RCC 7860 (cell line): ENCODE measurements around the gene BAZ2B.
"Not testable (repeated sequence)": the region's sequence is repeated elsewhere in the genome, so short reads cannot be mapped to it uniquely, and the experiment has no call there.

Source experiments
- DNase-seq: peaks from one replicate; pipeline ENCODE4 v3.0.0-alpha.2; 2015; ENCODE audit warnings: low spot score
- FAIRE-seq: peaks from 2 replicates; lab custom pipeline; 2012; peaks lifted over from hg19 to GRCh38; lab: Jason Lieb, UNC

Gene BAZ2B, protein sequence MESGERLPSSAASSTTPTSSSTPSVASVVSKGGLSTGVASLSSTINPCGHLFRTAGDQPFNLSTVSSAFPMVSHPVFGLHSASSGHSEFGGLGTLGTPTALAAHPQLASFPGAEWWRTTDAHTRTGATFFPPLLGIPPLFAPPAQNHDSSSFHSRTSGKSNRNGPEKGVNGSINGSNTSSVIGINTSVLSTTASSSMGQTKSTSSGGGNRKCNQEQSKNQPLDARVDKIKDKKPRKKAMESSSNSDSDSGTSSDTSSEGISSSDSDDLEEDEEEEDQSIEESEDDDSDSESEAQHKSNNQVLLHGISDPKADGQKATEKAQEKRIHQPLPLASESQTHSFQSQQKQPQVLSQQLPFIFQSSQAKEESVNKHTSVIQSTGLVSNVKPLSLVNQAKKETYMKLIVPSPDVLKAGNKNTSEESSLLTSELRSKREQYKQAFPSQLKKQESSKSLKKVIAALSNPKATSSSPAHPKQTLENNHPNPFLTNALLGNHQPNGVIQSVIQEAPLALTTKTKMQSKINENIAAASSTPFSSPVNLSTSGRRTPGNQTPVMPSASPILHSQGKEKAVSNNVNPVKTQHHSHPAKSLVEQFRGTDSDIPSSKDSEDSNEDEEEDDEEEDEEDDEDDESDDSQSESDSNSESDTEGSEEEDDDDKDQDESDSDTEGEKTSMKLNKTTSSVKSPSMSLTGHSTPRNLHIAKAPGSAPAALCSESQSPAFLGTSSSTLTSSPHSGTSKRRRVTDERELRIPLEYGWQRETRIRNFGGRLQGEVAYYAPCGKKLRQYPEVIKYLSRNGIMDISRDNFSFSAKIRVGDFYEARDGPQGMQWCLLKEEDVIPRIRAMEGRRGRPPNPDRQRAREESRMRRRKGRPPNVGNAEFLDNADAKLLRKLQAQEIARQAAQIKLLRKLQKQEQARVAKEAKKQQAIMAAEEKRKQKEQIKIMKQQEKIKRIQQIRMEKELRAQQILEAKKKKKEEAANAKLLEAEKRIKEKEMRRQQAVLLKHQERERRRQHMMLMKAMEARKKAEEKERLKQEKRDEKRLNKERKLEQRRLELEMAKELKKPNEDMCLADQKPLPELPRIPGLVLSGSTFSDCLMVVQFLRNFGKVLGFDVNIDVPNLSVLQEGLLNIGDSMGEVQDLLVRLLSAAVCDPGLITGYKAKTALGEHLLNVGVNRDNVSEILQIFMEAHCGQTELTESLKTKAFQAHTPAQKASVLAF (N-terminal part only)

DNA sequence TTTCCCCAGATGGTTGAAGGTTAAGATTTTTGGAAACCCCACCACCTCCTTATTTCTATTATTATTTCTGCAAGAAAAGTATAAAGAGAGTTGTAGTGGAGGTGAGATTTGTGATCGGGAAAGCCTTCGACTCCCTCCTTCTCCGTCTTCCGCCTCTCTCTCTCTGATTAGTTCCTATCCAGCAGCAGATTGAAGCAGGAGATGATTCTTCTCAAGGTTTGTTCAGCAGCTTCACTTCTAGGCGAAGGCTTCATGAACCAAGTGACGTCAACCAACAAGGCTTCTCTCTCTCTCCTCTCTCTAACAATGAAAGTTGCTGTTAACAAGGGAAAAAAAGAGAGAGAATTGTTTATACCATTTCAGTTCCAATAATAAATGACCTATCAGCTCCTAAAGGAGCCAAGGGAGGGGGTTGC lies at the start of gene BAZ2B:
TSS of gene BAZ2B (minus strand) at position 263 of the 416 bp plus-strand sequence. CDS start 137,829 bp downstream, outside the sequence.
- peak; percentile 81 for FAIRE-seq
- DNase-seq = peak; percentile 67

DNA sequence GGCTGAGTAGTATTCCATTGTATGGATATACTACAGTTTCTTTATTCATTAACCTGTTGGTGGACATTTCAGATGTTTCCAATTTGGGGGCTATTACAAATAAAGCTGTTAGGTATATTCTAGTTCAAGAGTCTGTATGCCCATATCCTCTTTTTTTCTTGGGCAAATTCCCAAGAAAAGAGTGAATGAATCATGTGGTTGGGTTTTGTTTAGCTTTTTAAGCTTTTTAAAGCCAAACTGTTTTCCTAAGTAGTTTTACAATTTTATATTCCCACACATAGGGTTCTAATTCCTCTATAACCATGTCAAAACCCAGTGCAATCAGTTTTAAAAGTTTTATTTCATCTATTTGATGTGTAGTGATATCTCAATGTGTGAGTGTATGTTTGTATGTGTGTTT lies 44.9 kb upstream of the BAZ2B start:
- DNase-seq = no peak
- FAIRE-seq = no peak

DNA sequence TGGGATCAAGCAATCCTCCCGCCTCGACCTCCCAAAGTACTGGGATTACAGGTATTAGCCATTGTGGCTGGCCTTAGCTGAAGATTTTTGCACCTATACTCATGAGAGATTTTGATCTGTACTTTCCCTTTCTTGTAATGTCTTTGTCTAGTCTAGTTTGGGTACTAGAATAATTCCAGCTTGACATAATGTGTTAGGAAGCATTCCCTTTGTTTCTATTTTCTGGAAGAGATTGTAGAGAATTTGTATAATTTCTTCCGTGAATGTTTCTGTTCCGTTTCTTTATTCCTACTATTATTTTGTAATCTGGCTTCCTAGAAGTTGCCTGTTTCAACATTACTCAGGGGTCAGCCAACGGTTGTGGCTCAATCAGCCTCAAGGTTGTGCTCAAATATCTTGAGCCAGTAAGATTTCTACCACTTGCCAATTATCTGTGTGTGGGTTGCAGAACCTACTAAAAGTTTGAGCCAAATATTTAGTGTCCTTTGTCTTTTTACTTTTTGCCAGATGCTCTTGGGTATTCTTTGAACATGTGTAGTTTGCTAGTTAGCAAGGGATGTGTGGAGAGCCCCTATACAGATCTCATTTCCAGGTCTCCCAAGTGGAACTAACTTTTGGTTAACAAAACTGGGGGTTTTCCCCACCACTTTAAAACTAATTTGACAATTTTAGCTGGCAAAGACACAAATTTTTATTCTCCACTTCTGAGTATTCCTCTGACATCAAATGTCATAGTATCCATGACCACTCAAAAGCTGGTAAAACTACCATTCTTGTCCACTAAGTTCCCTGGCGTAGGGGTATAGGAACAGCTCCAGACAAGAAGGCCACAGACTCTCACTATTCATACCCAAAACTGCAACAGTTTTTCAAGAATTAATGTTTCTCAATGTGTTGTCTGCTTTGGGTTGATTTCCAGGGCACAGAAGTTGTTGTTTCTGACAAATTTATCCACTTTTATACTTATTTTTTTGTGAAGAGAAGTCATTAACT lies 42.8 kb upstream of the BAZ2B start:
- no peak for FAIRE-seq

DNA sequence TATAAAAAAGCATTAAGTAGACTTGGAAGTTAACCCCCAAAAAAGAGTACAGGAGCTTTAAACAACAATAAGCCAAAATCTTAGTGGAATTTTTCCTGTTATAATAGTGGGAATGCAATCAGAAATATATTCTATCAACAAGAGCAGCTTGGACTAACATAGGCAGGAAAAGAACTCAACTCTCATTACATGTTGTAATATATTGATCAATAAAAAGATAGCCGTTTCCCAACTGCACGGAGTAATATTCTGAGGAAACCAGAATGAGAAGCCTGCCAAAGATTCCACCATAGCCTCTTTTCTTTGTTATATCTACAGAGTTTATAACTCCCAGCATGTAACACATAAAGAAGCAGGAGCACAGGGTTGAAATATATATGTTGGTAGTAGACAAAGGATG lies 37.6 kb upstream of the BAZ2B start:
- no peak for FAIRE-seq

More for the DNA sequence above, 42.8 kb upstream of the BAZ2B start:
- no peak for DNase-seq

DNA sequence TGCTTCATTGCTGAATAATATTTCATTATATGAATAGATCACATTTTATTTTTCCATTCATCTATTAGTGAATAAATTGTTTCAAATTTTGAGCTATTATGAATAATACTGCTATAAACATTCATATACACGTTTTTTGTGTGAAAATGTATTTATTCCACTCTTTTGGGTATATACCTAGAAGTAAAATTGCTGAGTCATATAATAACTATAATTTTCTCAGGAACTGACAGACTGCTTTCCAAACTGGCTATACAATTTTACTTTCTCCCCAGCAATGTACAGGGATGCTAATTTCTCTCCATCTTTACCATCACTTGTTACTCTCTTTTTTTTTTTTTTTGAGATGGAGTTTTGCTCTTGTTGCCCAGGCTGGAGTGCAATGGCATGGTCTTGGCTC lies 35.5 kb upstream of the BAZ2B start:
- no peak for FAIRE-seq
- no peak for DNase-seq

More for the DNA sequence above, 37.6 kb upstream of the BAZ2B start:
- no peak for DNase-seq

DNA sequence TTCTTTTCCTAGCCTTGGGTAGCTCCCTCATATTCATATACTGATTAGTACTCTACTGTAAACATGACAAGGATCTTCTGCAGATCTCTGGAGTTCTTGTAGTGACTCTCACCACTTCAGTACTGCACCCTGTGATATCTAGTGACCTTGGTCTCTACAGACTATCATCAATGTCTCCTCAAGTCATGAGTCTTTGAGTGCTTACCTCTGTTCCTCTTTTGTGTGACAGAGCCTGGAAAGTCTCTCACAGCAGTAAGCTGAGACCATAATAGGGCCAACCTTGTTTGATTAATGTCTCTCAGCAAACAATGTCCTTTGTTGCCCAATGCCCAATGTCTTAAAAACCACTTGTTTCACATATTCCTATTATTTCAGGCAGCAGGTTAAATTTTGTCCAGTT lies 34.2 kb upstream of the BAZ2B start:
- no peak for FAIRE-seq

DNA sequence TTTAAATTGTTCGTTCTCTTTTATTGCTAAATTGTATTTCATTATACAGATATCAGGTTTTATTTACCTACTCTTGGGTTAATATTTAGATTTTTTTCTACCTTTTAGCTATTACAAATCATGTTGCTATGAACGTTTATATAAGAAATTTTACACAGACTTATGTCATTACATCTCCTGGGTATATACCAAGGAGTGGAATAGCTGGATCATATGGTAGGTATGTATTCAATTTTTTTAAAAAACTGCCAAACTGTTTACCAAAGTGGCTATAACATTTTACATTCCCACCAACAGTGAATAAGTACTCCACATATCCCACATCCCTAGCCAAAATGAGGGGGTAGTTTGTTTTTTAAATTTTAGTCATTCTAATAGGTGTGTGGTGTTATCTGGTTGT lies 32.3 kb upstream of the BAZ2B start:
- no peak for FAIRE-seq
- DNase-seq = no peak

More for the DNA sequence above, 34.2 kb upstream of the BAZ2B start:
- DNase-seq = no peak

DNA sequence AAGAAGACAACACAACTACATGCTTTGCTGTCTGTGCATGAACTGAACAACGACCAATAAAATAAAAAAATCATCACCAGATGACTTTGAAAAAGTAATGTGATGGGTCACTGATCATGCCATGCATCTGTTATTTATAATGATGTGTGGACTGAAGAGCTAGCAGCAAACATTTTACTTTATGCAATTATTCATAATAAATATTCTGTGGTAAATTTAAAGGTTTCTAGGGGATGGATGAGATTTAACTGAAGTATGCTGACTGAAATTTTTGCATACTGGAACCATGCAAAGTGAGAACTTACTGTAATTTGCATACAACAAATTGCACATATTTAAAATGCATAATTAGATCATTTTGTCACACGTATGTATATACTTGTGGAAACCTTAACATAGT lies 31.3 kb upstream of the BAZ2B start:
- no peak for FAIRE-seq
- DNase-seq = no peak

DNA sequence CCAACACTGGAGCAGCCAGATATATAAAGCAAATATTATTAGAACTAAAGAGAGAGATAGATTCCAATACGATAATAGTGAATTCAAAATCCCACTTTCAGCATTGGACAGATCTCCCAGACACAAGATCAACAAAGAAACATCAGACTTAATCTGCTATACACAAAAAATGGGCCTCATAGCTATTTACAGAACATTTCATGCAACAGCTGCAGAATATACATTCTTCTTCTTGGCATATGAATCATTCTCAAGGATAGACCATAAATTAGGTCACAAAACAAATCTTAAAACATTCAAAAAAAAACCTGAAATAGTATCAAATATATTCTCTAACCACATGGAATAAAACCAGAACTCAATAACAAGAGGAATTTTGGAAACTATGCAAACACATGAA lies 23.8 kb upstream of the BAZ2B start:
- FAIRE-seq (no peak), DNase-seq (no peak)

DNA sequence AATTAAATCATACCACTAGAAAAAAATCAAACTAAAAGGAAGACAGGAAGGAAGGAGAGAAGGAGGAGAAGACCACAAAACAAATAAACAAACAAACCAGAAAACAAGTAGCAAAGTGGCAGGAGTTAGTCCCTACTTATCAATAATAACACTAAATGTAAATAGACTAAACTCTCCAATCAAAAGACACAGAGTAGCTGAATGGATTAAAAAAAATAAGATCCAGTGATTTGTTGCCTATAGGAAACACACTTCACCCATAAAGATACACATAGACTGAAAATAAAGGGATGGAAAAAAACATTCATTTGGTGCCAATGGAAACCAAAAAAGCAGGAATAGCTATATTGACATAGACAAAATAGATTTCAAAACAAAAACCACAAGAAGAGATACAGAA lies 23.4 kb upstream of the BAZ2B start:
- no peak for FAIRE-seq
- DNase-seq = no peak

DNA sequence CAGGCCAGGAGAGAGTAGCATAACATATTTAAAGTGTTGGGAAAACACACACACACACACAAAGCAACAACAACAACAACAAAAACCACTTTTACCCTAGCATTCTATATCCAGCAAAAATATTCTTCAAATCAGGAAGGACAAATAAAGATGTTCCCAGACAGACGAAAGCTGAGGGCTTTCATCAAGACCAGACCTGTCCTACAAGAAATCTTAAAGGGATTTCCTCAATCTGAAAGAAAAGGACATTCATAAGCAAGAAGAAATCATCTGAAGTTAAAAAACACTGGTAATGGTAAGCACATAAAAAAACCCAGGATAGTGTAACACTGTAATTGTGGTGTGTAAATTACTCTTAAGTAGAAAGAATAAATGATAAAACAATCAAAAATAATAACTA lies 22.7 kb upstream of the BAZ2B start:
- no peak for FAIRE-seq
- DNase-seq = no peak

DNA sequence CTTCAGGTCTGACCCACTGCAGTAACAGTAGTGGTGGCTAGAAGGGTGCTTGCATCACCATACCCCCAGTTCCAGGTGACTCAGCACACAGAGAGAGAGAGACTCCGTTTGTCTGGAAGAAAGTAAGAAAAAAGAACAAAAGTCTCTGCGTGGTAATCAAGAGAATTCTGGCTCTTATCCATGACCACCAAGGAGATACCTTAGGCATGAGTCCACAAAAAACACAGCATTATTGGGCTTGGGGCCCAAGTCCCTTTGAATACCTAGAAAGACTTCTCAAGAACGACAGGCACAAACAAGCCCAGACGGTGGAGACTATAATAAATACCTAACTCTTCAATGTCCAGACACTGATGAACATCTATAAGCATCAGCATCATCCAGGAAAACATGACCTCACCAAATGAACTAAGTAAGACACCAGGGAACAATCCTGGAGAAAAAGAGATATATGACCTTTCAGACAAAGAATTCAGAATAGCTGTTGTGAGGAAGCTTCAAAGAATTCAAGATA lies 21.7 kb upstream of the BAZ2B start:
- FAIRE-seq = peak; percentile 84

DNA sequence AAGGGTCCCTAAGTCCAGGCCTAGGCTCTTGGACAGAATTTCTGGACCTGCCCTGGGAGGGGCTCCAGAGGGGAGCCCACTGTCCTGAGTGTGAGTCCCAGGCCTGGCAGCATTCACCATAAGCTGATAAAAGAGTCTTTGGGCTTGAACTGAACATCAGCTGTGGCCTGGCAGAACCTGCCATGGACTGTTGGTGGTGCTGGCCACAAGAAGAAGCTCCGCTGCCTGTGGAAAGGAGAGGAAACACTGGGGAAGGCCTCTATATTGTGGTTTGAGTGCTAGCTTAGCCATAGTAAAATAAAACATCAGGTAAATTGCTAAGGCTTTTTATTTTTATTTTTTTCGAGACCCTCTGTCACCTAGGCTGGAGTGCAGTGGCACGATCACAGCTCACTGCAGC lies 20.9 kb upstream of the BAZ2B start:
- FAIRE-seq (no peak), DNase-seq (no peak)

More for the DNA sequence above, 21.7 kb upstream of the BAZ2B start:
- peak; percentile 91 for DNase-seq

DNA sequence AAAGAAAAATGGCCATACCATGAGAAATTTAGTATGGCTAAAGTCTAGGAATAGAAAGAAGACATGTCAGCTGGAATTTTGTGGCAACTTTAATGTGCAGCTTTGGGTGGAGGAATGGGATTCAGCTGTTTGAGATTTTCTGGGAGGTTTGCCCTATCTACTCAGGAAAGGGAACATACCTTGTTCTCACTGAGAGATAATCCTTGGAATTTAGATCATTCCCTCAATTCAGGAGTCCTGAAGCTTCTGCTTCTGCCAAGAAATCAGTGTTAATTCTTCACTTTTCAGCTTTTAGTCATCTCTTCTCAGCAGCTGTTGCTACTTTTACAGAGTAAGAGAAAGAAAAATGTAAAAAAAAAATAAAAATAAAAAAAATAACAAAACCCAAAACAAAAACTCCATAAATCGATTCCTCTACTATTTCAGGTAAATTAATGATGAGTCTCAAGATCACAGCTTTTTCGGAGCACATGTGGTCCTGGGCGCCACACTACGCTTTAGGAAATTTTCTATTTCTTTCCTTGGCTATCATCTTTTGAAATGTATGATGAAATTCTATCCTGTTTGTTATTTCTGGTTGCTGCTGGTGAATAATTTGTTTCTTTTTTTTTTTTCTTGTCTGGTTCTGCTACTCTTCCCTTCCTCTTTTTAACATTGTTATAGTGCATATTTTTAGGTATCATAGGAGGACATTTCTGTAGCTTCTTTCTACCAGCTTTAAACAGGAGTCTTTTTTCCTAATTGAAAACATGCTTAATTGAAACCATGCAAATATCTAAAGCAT lies 18.9 kb upstream of the BAZ2B start:
- DNase-seq = no peak
- no peak for FAIRE-seq

DNA sequence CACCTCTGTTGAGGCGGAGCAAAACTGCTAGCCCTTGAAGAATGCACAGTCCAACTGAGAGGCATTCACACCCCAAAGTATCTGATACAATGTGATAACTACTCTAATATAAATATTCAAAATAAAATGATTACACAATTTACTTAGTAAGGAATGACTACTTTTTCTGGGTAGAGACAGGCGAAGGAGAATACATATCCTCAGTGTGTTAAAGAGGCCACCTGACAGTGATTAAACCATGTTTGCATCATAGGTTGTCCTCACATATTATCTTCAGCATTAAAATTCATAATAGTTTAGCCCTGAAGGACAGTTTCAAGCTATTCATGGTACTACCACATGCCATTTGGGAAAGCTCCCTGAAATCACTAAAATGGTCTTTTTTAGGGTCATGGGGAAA lies 16.9 kb upstream of the BAZ2B start:
- FAIRE-seq (no peak), DNase-seq (no peak)

DNA sequence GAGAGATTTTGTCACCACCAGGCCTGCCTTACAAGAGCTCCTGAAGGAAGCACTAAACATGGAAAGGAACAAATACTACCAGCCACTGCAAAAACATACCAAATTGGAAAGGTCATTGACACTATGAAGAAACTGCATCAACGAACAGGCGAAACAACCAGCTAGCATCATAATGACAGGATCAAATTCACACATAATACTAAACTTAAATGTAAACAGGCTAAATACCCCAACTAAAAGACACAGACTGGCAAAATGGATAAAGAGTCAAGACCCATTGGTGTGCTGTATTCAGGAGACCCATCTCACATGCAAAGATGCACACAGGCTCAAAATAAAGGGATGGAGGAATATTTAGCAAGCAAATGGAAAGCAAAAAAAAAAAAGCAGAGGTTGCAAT lies 9.3 kb upstream of the BAZ2B start:
- FAIRE-seq, DNase-seq: not testable (repeated sequence)

DNA sequence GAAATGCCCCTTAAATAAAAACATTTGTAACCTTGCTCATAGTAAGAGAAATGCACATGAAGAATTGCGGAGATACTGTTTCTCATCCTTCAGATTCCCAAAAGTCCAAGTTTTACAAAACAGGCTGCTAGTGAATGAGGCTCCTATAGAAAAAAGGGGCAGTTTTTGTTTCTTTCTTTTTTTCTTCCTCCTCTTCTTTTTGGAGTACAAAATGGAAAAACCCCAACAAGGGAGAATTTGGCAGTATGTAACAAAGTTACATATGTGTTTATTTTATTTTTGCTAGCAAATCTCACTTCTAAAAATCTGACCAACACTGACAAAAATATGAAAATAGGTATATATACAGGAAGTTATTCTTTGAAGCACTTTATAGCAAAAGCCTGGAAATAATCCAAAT lies 7.1 kb upstream of the BAZ2B start:
- DNase-seq (no peak), FAIRE-seq (no peak)

DNA sequence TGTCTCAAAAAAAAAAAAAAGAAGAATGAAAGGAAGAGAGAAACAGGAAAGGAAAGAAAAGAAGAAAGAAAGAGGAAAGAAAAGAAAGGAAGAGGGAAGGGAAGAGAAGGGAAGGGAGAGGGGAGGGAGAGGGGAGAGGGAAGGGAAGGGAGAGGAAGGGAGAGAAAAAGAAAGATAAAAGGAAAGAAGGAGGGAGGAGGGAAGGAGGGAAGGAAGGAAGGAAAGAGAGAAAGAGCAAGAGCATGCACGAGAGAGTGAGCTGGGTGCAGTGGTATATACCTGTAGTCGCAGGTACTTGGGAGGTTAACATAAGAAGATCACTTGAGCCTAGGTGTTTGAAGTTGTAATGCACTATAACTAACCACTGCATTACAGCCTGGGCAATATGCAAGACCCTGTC lies 6.6 kb upstream of the BAZ2B start:
- DNase-seq = no peak
- no peak for FAIRE-seq

DNA sequence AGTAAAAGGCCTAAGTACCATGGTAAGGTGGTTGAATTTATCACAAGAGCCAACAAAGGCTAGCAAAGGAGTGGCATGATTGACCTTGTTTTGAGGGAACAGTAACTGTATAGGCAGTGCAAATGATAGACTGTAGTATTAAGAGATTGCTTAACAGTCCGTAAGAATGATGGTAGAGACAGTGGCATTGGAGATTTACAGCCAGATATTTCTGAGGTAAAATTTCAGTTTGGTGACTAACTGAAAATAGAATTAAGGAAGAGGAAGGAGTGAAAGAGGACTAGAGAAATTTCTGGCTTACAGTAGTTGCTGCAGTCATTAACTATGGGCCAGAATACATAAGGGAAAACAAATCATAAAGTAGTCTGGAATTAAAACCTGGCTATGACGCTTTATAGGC lies 4.4 kb upstream of the BAZ2B start:
- FAIRE-seq = no peak
- no peak for DNase-seq
